Prostate gland (tissue), 2 donors: Measurements from ENCODE around the gene C3.

Source experiments
- CTCF ChIP-seq, 4 experiments: fragments of 200-600 bp in 2 of 4; fragments of 450-650 bp in 2 of 4; sonication (generic) in 2 of 4; IDR thresholded peaks; 1 replicate in 3 of 4; 2 replicates in 1 of 4; pipeline ENCODE4 v1.5.1; 2016 to 2019; ENCODE audit warnings: antibody characterized with exemption in 4 of 4, mild to moderate bottlenecking in 2 of 4, moderate library complexity in 2 of 4
- POLR2A ChIP-seq: fragments of 450-650 bp; IDR thresholded peaks from one replicate; pipeline ENCODE4 v1.6.1; 2016; ENCODE audit warnings: antibody characterized with exemption, mild to moderate bottlenecking
- POLR2AphosphoS5 ChIP-seq: sonication (generic); formaldehyde crosslinking; IDR thresholded peaks from one replicate; pipeline ENCODE4 v1.6.1; 2017; ENCODE audit warnings: antibody characterized with exemption

- TF ChIP-seq CTCF (IDR thresholded peaks at IDR 0.05) (no peak), POLR2A (no peak), POLR2AphosphoS5 (no peak)
Measured at GRCh38 chr19:6743714-6744380, 23.4 kb upstream of the C3 start.
